HG03025 (cell line): Measurements from ENCODE around the gene TMEM132A.

ENCODE experiments used
- ATAC-seq: cut with Tn5 transposase; IDR thresholded peaks from one replicate; pipeline ENCODE4 v1.9.1; 2021; ENCODE audit warnings: mild to moderate bottlenecking, moderate library complexity; ENCODE audit not compliant: unreplicated experiment, low FRiP score

The TMEM132A gene

GRCh38 chr11:60934790-60935605 is 10.7 kb downstream of the TMEM132A start:
- ATAC-seq: no peak

- no peak for ATAC-seq
These were observed 11.6 kb downstream of the TMEM132A start for GRCh38 chr11:60935676-60936442.

GRCh38 chr11:60936467-60937143 is 12.3 kb downstream of the TMEM132A start:
- ATAC-seq: no peak

GRCh38 chr11:60937144-60937527 is 12.9 kb downstream of the TMEM132A start:
- no peak for ATAC-seq

GRCh38 chr11:60937811-60938210 is 13.6 kb downstream of the TMEM132A start:
- no peak for ATAC-seq

- no peak for ATAC-seq
These were observed 14.2 kb downstream of the TMEM132A start for GRCh38 chr11:60938500-60938899.

- ATAC-seq: no peak
These were observed 15.0 kb downstream of the TMEM132A start for GRCh38 chr11:60939301-60939700.

- no peak for ATAC-seq
These were observed 15.6 kb downstream of the TMEM132A start for GRCh38 chr11:60939855-60940254.

- no peak for ATAC-seq
These were observed 17.3 kb downstream of the TMEM132A start for GRCh38 chr11:60941371-60942119.

- no peak for ATAC-seq
These were observed 18.0 kb downstream of the TMEM132A start for GRCh38 chr11:60942219-60942618.

- no peak for ATAC-seq
These were observed 18.8 kb downstream of the TMEM132A start for GRCh38 chr11:60942970-60943565.

- ATAC-seq: no peak
These were observed 20.4 kb downstream of the TMEM132A start for GRCh38 chr11:60944490-60945294.

GRCh38 chr11:60945295-60945667 is 21.0 kb downstream of the TMEM132A start:
- no peak for ATAC-seq

- ATAC-seq: no peak
These were observed 22.5 kb downstream of the TMEM132A start for GRCh38 chr11:60946601-60947264.

GRCh38 chr11:60947700-60948099 is 23.4 kb downstream of the TMEM132A start:
- no peak for ATAC-seq

GRCh38 chr11:60948250-60948649 is 24.0 kb downstream of the TMEM132A start:
- ATAC-seq: no peak

- ATAC-seq: no peak
These were observed 25.8 kb downstream of the TMEM132A start for GRCh38 chr11:60950024-60950423.

GRCh38 chr11:60950933-60951605 is 26.8 kb downstream of the TMEM132A start:
- ATAC-seq: no peak

- ATAC-seq: no peak
These were observed 27.3 kb downstream of the TMEM132A start for GRCh38 chr11:60951606-60951903.
